HG03342 (cell line): ENCODE measurements around the gene AUTS2.
A peak's percentile ranks its signal among the peaks of the same experiment; 100 is the strongest.

Experiments used
- ATAC-seq: cut with Tn5 transposase; IDR thresholded peaks from one replicate; pipeline ENCODE4 v1.9.1; 2021; ENCODE audit warnings: mild to moderate bottlenecking, moderate library complexity; ENCODE audit not compliant: unreplicated experiment

Gene AUTS2

DNA sequence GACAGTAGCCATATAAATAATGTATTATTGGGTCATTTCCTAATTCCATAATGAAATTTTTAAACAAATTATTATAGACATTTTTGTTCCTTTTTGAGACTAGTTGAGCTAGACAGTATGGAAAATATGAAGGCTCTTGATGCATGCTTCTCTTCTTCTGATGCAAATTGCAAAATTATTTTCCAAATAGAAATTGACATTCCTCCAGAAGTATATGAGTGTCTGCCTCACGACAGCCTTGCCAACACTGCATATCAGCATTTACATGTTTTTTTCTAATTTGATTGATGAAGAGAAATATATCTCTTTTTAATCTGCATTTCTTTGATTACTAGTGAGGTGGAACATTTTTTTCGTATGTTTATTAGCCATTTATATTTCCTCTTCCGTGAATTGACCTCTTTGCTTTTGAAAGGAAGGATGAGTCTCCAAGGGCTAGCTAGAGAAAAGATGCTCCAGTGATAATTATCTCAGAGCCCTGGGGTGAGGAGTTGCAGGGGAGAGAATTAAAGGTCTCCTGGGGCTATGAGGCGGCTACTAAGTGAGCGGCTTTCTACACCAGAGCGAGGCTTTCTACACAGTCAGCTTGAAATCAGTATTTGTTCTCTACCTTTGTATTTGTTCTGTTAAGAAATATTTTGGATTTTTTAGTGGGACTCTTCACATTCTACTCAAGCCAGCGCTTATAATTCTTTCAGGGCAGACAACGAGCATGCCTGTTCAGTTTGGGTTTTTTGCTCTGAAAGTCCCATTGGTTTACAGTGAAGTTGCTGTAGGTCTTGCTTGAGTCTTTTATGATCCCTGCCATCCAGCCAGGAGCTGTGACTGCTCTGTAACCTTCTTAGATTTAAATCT is 821.5 kb downstream of the AUTS2 start:
- no peak for ATAC-seq

GRCh38 chr7:70420381-70420662 is 822.0 kb downstream of the AUTS2 start:
- ATAC-seq = no peak

- no peak for ATAC-seq
Measured at GRCh38 chr7:70421319-70421718, 823.0 kb downstream of the AUTS2 start.

DNA sequence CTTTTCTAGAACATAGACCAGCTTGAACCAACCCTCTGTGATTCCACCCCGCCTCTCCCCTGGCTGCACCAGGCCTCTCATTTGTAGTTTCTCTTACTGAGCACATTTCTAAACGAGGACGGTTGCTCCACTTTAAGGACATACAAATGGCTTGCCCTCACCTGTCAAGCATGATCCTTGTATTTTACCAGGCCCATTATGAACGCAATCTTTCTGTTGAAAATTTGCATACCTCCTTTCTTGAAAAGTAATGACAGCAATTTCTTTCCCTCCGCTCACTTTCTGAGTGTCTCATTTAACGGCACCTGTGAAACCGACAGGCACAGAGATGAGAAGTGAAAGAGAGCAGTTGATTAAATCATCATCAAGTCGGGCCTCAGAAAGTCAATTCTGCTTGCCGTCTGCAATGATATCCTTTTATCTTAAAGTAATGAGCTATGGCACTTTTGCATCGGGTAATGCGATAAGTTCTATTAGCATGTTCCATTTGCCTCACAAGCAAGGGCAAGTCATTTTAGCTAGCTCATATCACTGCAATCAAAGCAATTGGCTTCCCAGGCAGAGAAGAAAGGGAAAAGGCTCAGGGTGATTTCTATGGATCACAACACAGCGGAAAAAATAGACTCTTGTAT is 828.1 kb downstream of the AUTS2 start:
- ATAC-seq = no peak

GRCh38 chr7:70432567-70433001 is 834.3 kb downstream of the AUTS2 start:
- ATAC-seq = no peak

- no peak for ATAC-seq
Measured at GRCh38 chr7:70434376-70434775, 836.1 kb downstream of the AUTS2 start.

DNA sequence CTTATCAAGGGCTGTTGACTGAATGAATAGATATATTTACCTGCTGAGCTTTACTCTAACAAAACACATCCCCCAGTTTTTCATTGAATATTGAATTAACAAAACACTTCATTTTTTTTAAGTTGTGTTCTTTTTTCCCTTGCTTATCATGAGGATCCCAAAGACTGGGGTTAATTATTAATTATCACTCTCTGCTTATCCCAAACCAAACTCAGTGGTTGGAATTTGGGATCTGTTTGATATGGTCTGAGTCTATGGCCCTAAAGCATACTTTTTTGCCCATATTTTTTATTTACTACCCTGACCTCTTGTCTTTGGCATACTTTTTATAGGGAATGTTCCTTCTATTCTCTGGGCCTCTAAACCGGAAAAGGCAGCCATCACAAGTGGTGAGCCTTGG is 836.5 kb downstream of the AUTS2 start:
- ATAC-seq = no peak

- ATAC-seq = no peak
Measured at GRCh38 chr7:70435634-70436033, 837.4 kb downstream of the AUTS2 start.

- no peak for ATAC-seq
Measured at GRCh38 chr7:70436790-70437350, 838.6 kb downstream of the AUTS2 start.

GRCh38 chr7:70439651-70440050 is 841.4 kb downstream of the AUTS2 start:
- no peak for ATAC-seq

DNA sequence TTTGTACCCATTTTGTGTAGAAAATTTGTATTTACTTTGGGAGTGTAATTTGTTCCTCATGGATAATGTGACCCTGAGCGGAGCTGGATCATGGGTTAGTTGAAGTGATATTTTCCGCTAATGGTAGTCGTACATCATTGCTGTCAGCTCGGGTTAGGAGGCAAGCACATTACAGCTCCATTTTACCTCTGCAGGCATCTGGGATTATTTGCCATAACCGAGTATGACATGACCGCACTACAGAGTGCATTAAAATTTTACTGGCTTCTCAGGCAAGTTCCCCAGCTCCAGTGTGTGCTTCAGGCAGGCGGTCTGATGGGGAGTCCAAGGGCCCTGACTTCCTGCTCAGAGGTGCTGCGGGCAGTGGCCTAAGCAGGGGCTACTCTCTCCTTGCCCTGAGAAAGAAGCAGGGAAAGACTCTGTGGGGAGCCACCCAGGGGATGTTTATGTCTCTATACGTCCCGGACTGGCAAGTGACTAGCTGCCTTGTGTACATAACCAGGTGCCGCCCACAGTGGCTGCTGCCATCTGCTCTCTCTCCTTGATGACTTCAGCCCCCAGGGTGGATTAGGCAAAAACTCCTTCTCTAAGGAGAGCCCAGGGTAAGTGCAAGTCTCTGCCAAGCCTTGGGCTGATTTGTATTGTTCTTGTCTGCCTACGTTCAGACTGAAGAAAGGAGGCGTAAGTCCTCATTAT is 848.3 kb downstream of the AUTS2 start:
- no peak for ATAC-seq

GRCh38 chr7:70448312-70448906 is 850.1 kb downstream of the AUTS2 start:
- ATAC-seq = no peak

DNA sequence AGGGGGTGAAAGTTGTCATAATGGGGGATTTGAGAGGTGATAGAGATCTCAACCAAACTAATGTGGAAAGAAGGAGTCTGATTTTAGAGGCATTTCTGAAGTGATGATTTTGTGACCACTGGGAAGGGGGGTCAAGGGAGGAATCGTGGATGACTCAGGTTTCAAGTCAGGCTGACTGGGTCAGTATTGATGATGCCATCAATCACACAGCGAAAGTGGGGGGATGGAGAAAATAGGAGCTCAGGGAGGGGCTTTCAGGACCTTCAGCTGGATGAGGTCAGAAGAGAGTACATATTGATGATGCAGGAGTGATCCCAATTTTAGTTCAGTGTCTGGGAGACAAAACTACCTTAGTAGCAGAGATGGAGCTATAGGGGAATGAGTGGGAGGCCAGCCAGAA is 852.5 kb downstream of the AUTS2 start:
- ATAC-seq = no peak

GRCh38 chr7:70455925-70456324 is 857.6 kb downstream of the AUTS2 start:
- ATAC-seq = no peak

- ATAC-seq = peak; percentile 61
Measured at GRCh38 chr7:70456719-70457118, 858.4 kb downstream of the AUTS2 start.

DNA sequence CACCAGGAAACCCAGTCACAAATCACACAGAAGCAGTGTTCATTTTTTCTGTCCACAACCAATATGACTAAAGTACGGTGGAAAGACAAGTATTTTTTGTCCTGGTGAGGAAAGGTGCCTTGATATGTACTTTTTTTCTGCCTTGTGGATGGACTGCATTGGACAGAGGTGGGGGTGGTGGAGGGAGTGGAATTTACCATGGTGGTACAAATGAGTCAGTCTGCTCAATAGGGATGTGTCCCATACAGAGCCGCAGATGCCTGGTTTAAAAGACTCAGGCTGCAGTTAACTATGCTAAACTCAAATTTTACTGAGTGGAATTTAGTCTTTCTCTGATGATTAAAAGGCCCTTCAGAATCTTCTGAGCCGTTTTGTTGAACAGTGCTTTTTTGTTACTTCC is 859.2 kb downstream of the AUTS2 start:
- no peak for ATAC-seq

- no peak for ATAC-seq
Measured at GRCh38 chr7:70457883-70458680, 859.8 kb downstream of the AUTS2 start.

DNA sequence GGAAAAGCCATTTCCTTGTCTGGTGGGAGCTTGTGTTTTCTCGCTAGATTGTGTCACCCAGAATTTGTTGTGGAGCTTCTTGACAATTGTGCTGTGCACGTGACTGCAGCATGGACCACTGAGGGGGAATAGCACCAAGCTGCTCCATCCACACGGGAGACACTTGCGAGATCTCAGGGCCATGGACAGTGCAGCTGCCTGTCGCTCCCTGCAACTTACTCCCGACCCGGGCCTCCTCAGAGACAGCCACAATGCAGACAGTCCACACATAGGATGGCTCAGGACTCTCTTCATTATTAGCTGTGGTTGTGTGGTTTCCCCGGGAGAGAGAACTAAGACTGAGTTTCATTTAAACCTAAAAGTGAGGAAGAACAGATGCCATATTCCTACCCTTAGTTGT is 860.5 kb downstream of the AUTS2 start:
- no peak for ATAC-seq

DNA sequence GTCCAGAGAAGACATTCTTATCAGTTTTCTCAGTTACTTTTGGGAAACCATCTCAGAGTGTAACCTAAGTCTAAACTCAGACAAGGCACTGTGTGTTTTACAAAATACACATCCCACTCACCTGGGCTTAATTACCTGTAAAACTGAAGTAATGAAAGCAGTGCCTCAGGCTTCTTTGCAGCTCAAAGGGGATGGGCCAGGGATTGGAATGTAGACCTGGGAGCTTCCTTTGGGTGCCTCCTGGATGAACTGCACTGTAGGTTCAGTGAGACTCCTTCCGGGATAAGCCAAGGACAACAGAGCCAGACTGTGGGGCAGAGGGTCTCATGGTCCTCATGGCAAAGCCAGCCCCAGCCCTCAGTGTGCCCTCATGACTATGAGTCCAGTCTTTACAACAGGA is 861.3 kb downstream of the AUTS2 start:
- ATAC-seq = no peak

DNA sequence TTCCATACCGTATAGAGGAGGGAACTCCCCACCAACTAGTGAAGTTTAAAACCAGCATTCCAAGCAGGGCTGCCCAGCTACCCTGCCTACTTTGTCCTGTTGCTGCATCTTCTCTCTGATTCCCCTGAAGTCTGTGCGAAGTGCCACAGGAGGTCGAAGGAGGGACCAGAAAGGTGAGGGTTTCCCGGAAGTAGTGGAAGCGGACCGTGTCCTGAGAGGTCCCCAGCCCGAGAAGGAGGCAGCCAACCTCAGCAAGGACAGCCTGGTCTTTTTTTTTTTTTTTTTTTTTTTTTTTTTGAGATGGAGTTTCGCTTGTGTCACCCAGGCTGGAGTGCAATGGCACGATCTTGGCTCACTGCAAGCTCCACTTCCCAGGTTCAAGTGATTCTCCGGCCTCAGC is 861.8 kb downstream of the AUTS2 start:
- ATAC-seq = no peak

DNA sequence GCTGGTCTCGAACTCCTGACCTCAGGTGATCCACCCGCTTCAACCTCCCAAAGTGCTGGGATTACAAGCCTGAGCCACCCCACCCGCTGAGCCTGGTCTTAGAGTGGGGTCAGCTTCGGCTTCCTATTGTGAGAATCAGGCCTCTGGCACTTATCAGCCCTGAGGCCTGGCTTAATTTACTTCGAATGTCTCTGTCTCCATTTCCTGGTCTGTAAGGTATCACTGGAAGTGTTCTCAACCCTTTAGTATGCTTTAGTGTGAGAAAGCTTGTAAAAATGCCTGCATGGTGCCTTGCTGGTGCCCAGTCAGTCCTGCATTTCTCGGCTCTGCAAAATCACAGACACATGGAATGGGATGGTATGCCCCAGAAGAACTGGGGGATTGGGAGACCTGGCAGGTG is 862.3 kb downstream of the AUTS2 start:
- ATAC-seq = no peak
